PC-3 (cell line): ENCODE results near the gene AGRN. TPM values are rescaled to one million over a fixed set of nuclear protein-coding genes. Genes with fewer than 3 reads are reported as not detected.
"Not testable (repeated sequence)": the region's sequence is repeated elsewhere in the genome, so short reads cannot be mapped to it uniquely, and the experiment has no call there.

Source experiments
- ATAC-seq: fragments of 200-7000 bp; cut with Tn5 transposase; 2 replicates; pipeline ENCODE4 v1.9.1; 2020; ENCODE audit warnings: mild to moderate bottlenecking, moderate library complexity
- BruUV-seq: library from RNA; stranded (reverse); fragments of 400-500 nt; replicated peaks from 2 replicates; lab custom pipeline; 2021; lab: Mats Ljungman, UMichigan
- CTCF ChIA-PET: fragments of 300-600 bp; sonication (Branson Sonifier 250); formaldehyde crosslinking; loops from one replicate; lab custom pipeline; 2022; ENCODE audit warnings: antibody characterized with exemption; lab: Charles Lee
- POLR2A ChIA-PET: fragments of 300-600 bp; sonication (Branson Sonifier 250); formaldehyde crosslinking; loops from one replicate; lab custom pipeline; 2022; ENCODE audit warnings: antibody characterized with exemption; ENCODE audit not compliant: unreplicated experiment; lab: Charles Lee
- DNase-seq: peaks from one replicate; pipeline ENCODE4 v3.0.0-alpha.2; 2015
- H2AFZ ChIP-seq: fragments of 300-600 bp; sonication (generic); 2 replicates; pipeline ENCODE4 v1.6.0; 2016; ENCODE audit warnings: antibody characterized with exemption, low read length
- H3F3A ChIP-seq: fragments of 300-600 bp; sonication (generic); one replicate; pipeline ENCODE4 v1.6.0; 2017; ENCODE audit warnings: antibody characterized with exemption, low read length, control low read depth, mild to moderate bottlenecking; ENCODE audit not compliant: unreplicated experiment
- H3K27ac ChIP-seq: fragments of 300-600 bp; sonication (generic); 2 replicates; pipeline ENCODE4 v1.5.1; 2016; ENCODE audit warnings: mild to moderate bottlenecking, low read length
- H3K27me3 ChIP-seq: fragments of 300-600 bp; sonication (generic); 2 replicates; pipeline ENCODE4 v1.6.1; 2016; ENCODE audit warnings: low read length, mixed read lengths
- H3K36me3 ChIP-seq: fragments of 300-600 bp; sonication (generic); 2 replicates; pipeline ENCODE4 v1.6.1; 2016; ENCODE audit warnings: low read depth, mixed run types, low read length, mixed read lengths
- H3K4me1 ChIP-seq: fragments of 300-600 bp; sonication (generic); 2 replicates; pipeline ENCODE4 v1.5.1; 2016; ENCODE audit warnings: low read length; ENCODE audit not compliant: insufficient read depth
- H3K4me2 ChIP-seq: fragments of 300-600 bp; sonication (generic); 2 replicates; pipeline ENCODE4 v1.6.0; 2016; ENCODE audit warnings: low read length
- H3K4me3 ChIP-seq: fragments of 300-600 bp; sonication (generic); 2 replicates; pipeline ENCODE4 v1.5.1; 2016; ENCODE audit warnings: mild to moderate bottlenecking, low read length, mixed read lengths
- H3K79me2 ChIP-seq: fragments of 300-600 bp; sonication (generic); 2 replicates; pipeline ENCODE4 v1.6.1; 2017; ENCODE audit warnings: low read length, mixed read lengths
- H3K9ac ChIP-seq: fragments of 300-600 bp; sonication (generic); 2 replicates; pipeline ENCODE4 v1.6.0; 2016; ENCODE audit warnings: mild to moderate bottlenecking, low read length
- H3K9me2 ChIP-seq: fragments of 300-600 bp; sonication (generic); replicated peaks from 2 replicates; pipeline ENCODE4 v1.6.1; 2016; ENCODE audit warnings: mixed run types, low read length, mixed read lengths
- H3K9me3 ChIP-seq: fragments of 300-600 bp; sonication (generic); 2 replicates; pipeline ENCODE4 v1.6.1; 2016; ENCODE audit warnings: low read length, mixed read lengths
- H4K20me1 ChIP-seq: fragments of 300-600 bp; sonication (generic); 2 replicates; pipeline ENCODE4 v1.6.1; 2016; ENCODE audit warnings: low read length, mixed read lengths
- CTCF ChIP-seq: fragments of 300-600 bp; sonication (generic); conservative IDR thresholded peaks from 2 replicates; pipeline ENCODE4 v1.5.1; 2017; ENCODE audit warnings: antibody characterized with exemption, low read depth, mild to moderate bottlenecking, low read length
- EZH2 ChIP-seq: fragments of 300-600 bp; sonication (generic); IDR thresholded peaks from one replicate; pipeline ENCODE4 v1.6.1; 2017; ENCODE audit warnings: antibody characterized with exemption, mild to moderate bottlenecking, low read length; ENCODE audit not compliant: unreplicated experiment
- EZH2phosphoT487 ChIP-seq: fragments of 300-600 bp; sonication (generic); IDR thresholded peaks from 2 replicates; pipeline ENCODE4 v1.6.1; 2018; ENCODE audit warnings: mild to moderate bottlenecking, antibody characterized with exemption, low read length, borderline replicate concordance
- intact Hi-C: fragments of 100-400 bp; cut with micrococcal nuclease; formaldehyde crosslinking; loops from 2 replicates; pipeline ENCODE4 v1.9.0; 2023
- total RNA-seq: library from RNA; depleted of rRNA; stranded (reverse); fragments of >200 nt; gene quantifications from 2 replicates; pipeline ENCODE4 v1.2.3, GENCODE V29; 2014

AGRN gene
- total RNA-seq, 1 experiment from 2014 or later = 273 TPM

- TF ChIP-seq CTCF = no peak
- no peak for TF ChIP-seq EZH2phosphoT487
- TF ChIP-seq EZH2 = no peak
- ChIA-PET POLR2A (no interaction called here), CTCF (no interaction called here)
- BruUV-seq = no TSS peak
- H3K36me3 ChIP-seq = peaks cover 16% of the 10 kb centered on the region; the same call in 1 of the 2 replicates
- DNase-seq (no peak), ATAC-seq (no peak)
- no peaks in the 10 kb centered on the region for H3K9me2 ChIP-seq
- no peak overlapping the region for H3K27ac ChIP-seq
- H3K4me3 ChIP-seq = no peak overlapping the region
- H3K4me1 ChIP-seq = no peaks in the 10 kb centered on the region
- H2AFZ ChIP-seq = no peak overlapping the region
- H3K79me2 ChIP-seq = peaks cover 15% of the 10 kb centered on the region
- H3K4me2 ChIP-seq = no peak overlapping the region
- H4K20me1 ChIP-seq = no peaks in the 10 kb centered on the region
- no peaks in the 10 kb centered on the region for H3K9me3 ChIP-seq
- intact Hi-C loops = no loop called here
- H3F3A ChIP-seq = no peaks in the 10 kb centered on the region
- H3K27me3 ChIP-seq = no peaks in the 10 kb centered on the region
- no peak overlapping the region for H3K9ac ChIP-seq
Measured at GRCh38 chr1:1099506-1100183, 79.7 kb downstream of the AGRN start.

GRCh38 chr1:1100296-1100695 lies 80.4 kb downstream of the AGRN start:
- Histone ChIP-seq H2AFZ (no peak overlapping the region), H3K4me1 (no peaks in the 10 kb centered on the region), H3K27me3 (no peaks in the 10 kb centered on the region), H3K79me2 (peaks cover 22% of the 10 kb centered on the region), H3K27ac (no peak overlapping the region), H3K9me2 (no peaks in the 10 kb centered on the region), H3K9ac (no peak overlapping the region), H3K4me3 (no peak overlapping the region), H3K36me3 (peaks cover 16% of the 10 kb centered on the region; the same call in 1 of the 2 replicates), H3K9me3 (no peaks in the 10 kb centered on the region), H4K20me1 (no peaks in the 10 kb centered on the region), H3K4me2 (no peak overlapping the region), H3F3A (no peaks in the 10 kb centered on the region)
- ChIA-PET CTCF (no interaction called here), POLR2A (no interaction called here)
- BruUV-seq = TSS peak; percentile 4
- intact Hi-C loops = no loop called here
- ATAC-seq (no peak), DNase-seq (no peak)
- TF ChIP-seq EZH2phosphoT487 (no peak), CTCF (no peak), EZH2 (no peak)

GRCh38 chr1:1101503-1101902 lies 81.6 kb downstream of the AGRN start:
- no peaks in the 10 kb centered on the region for H3K27me3 ChIP-seq
- H3K27ac ChIP-seq = no peak overlapping the region
- H3K79me2 ChIP-seq = peaks cover 29% of the 10 kb centered on the region
- peaks cover 16% of the 10 kb centered on the region; the same call in 1 of the 2 replicates for H3K36me3 ChIP-seq
- no peaks in the 10 kb centered on the region for H3K9me2 ChIP-seq
- H2AFZ ChIP-seq = no peak overlapping the region
- no peak overlapping the region for H3K4me3 ChIP-seq
- no peak overlapping the region for H3K4me2 ChIP-seq
- no TSS peak for BruUV-seq
- POLR2A ChIA-PET = no interaction called here
- CTCF ChIA-PET = no interaction called here
- no peaks in the 10 kb centered on the region for H3K4me1 ChIP-seq
- no peaks in the 10 kb centered on the region for H3F3A ChIP-seq
- ATAC-seq (no peak), DNase-seq (no peak)
- intact Hi-C loops = no loop called here
- H4K20me1 ChIP-seq = no peaks in the 10 kb centered on the region
- no peak for TF ChIP-seq EZH2phosphoT487
- no peak for TF ChIP-seq CTCF
- no peak for TF ChIP-seq EZH2
- H3K9ac ChIP-seq = no peak overlapping the region
- H3K9me3 ChIP-seq = no peaks in the 10 kb centered on the region

- ATAC-seq, intact Hi-C loops, POLR2A ChIA-PET, H3K4me1 ChIP-seq, H3K27me3 ChIP-seq, BruUV-seq, H3K4me3 ChIP-seq, H3K4me2 ChIP-seq, H3F3A ChIP-seq, H3K9me2 ChIP-seq, H4K20me1 ChIP-seq, H3K9ac ChIP-seq, H2AFZ ChIP-seq, H3K9me3 ChIP-seq, H3K27ac ChIP-seq: not testable (repeated sequence)
- CTCF ChIA-PET = interaction anchor here (0.6 kb wide), 1 partner anchor 85 kb away, joined by 3 read pairs; no protein-coding TSS in a partner anchor
- Histone ChIP-seq H3K79me2 (peaks cover 50% of the 10 kb centered on the region), H3K36me3 (peaks cover 16% of the 10 kb centered on the region; the same call in 1 of the 2 replicates)
- peak; percentile 18 for DNase-seq
Measured at GRCh38 chr1:1104152-1104551, 84.2 kb downstream of the AGRN start.
